HCT116 (cell line): ENCODE data around the gene EIF4E3.

ENCODE experiments used
- CEBPB ChIP-seq: IDR thresholded peaks from 2 replicates; pipeline ENCODE4 v1.6.1; 2012; ENCODE audit warnings: low read depth
- CTCF ChIP-seq, 3 experiments: fragments of 200-600 bp in 1 of 3; sonication (generic) in 1 of 3; IDR thresholded peaks in 2 of 3; conservative IDR thresholded peaks in 1 of 3; 2 replicates each; pipeline ENCODE4 v1.5.1; 2012 to 2017; ENCODE audit warnings: low read depth in 2 of 3, low read length in 2 of 3, antibody characterized with exemption in 1 of 3, borderline replicate concordance in 1 of 3, control low read depth in 1 of 3, mild to moderate bottlenecking in 1 of 3, mixed read lengths in 1 of 3, mixed run types in 1 of 3, moderate library complexity in 1 of 3; ENCODE audit not compliant: insufficient read depth in 1 of 3
- ELF1 ChIP-seq: IDR thresholded peaks from 2 replicates; pipeline ENCODE4 v1.6.1; 2012; ENCODE audit warnings: low read depth, borderline replicate concordance
- EZH2phosphoT487 ChIP-seq: fragments of 200-600 bp; IDR thresholded peaks from 2 replicates; pipeline ENCODE4 v1.6.1; 2018; ENCODE audit warnings: antibody characterized with exemption, borderline replicate concordance
- POLR2A ChIP-seq: IDR thresholded peaks from 2 replicates; pipeline ENCODE4 v1.7.0; 2011; ENCODE audit warnings: borderline replicate concordance; ENCODE audit not compliant: insufficient read depth, insufficient read length; ENCODE audit errors: extremely low read depth

- TF ChIP-seq CEBPB (no peak), CTCF (IDR thresholded peaks at IDR 0.05 in 2 of 3, conservative IDR thresholded peaks at IDR 0.05 in 1 of 3; ENCODE audit: borderline replicate concordance in 1 of 3, insufficient read depth in 1 of 3, low read depth in 2 of 3, low read length in 2 of 3) (no peak), POLR2A (no peak), ELF1 (no peak), EZH2phosphoT487 (no peak)
These were observed 48.3 kb downstream of the EIF4E3 start for GRCh38 chr3:71676931-71677330.
